K562 (cell line): ENCODE measurements around the gene PLAA. TPM values are rescaled to one million over a fixed set of nuclear protein-coding genes. Genes with fewer than 3 reads are reported as not detected.
A peak's percentile ranks its signal among the peaks of the same experiment; 100 is the strongest.

Experiments used
- ATAC-seq: fragments of 200-7000 bp; cut with Tn5 transposase; 3 replicates; pipeline ENCODE4 v1.9.1; 2020; ENCODE audit warnings: moderate library complexity
- BruUV-seq: library from RNA; stranded (reverse); fragments of 400-500 nt; replicated peaks from 2 replicates; lab custom pipeline; 2021; lab: Mats Ljungman, UMichigan
- CTCF ChIA-PET: fragments of 300-600 bp; formaldehyde crosslinking; extraction: SDS; loops from one replicate; lab custom pipeline; 2021; ENCODE audit warnings: low intra/inter-chr PET ratio; lab: Yijun Ruan, JAX
- POLR2A ChIA-PET: fragments of 300-600, 350-650 bp; sonication (Branson Sonifier 250); formaldehyde crosslinking; extraction: SDS; loops from one replicate; lab custom pipeline; 2021; ENCODE audit warnings: antibody characterized with exemption, inconsistent platforms; lab: Yijun Ruan, JAX
- DNase-seq, 4 experiments: peaks; one replicate each; pipeline versions ENCODE4 v3.0.0 to v3.0.0-alpha.2; 2011 to 2018; ENCODE audit warnings: low spot score in 3 of 4, mixed read lengths in 3 of 4; ENCODE audit errors: extremely low read depth in 1 of 4
- FAIRE-seq: peaks from 2 replicates; lab custom pipeline; 2011; peaks lifted over from hg19 to GRCh38; lab: Jason Lieb, UNC
- H2AFZ ChIP-seq: 2 replicates; pipeline ENCODE4 v1.6.0; 2011; ENCODE audit warnings: low read depth, low read length, control low read depth, inconsistent platforms
- H3K27ac ChIP-seq: fragments of 200-600 bp; 3 replicates; pipeline ENCODE4 v1.8.0; 2011; ENCODE audit warnings: low read depth, mild to moderate bottlenecking, control low read depth, inconsistent platforms, low read length, moderate library complexity, mixed read lengths; ENCODE audit errors: extremely low read depth
- H3K27me3 ChIP-seq, 2 experiments: fragments of 300-600 bp in 1 of 2; 2 replicates in 1 of 2; 3 replicates in 1 of 2; pipeline versions ENCODE4 v1.6.0 to v1.8.0; 2011; ENCODE audit warnings: inconsistent platforms in 2 of 2, low read length in 2 of 2, mild to moderate bottlenecking in 1 of 2, mixed read lengths in 1 of 2, moderate library complexity in 1 of 2; ENCODE audit not compliant: control insufficient read depth in 2 of 2, insufficient read depth in 2 of 2
- H3K36me3 ChIP-seq: fragments of 300-600 bp; 3 replicates; pipeline ENCODE4 v1.8.0; 2011; ENCODE audit warnings: mild to moderate bottlenecking, low read length, inconsistent platforms; ENCODE audit not compliant: control insufficient read depth, insufficient read depth
- H3K4me1 ChIP-seq, 2 experiments: fragments of 200-600 bp in 1 of 2; replicated peaks in 1 of 2; 2 replicates in 1 of 2; 3 replicates in 1 of 2; pipeline versions ENCODE4 v1.5.1 to v1.8.0; 2011; ENCODE audit warnings: inconsistent platforms in 2 of 2, low read length in 2 of 2, mild to moderate bottlenecking in 1 of 2, mixed read lengths in 1 of 2, moderate library complexity in 1 of 2; ENCODE audit not compliant: control insufficient read depth in 2 of 2, insufficient read depth in 2 of 2
- H3K4me2 ChIP-seq: 2 replicates; pipeline ENCODE4 v1.6.1; 2011; ENCODE audit warnings: low read length, control low read depth, inconsistent platforms, mixed read lengths; ENCODE audit not compliant: insufficient read depth
- H3K4me3 ChIP-seq: fragments of 200-600 bp; sonication (generic), shearing (Covaris generic); 2 replicates; pipeline ENCODE4 v1.5.1; 2016; ENCODE audit warnings: control low read depth, inconsistent platforms
- H3K79me2 ChIP-seq: fragments of 200-600 bp; 3 replicates; pipeline ENCODE4 v1.8.0; 2011; ENCODE audit warnings: low read length, inconsistent platforms; ENCODE audit not compliant: control insufficient read depth, insufficient read depth
- H3K9ac ChIP-seq, 2 experiments: 2 replicates each; pipeline versions ENCODE4 v1.6.0 to v1.6.1; 2011; ENCODE audit warnings: low read depth in 2 of 2, low read length in 2 of 2, control low read depth in 1 of 2, inconsistent platforms in 1 of 2, mild to moderate bottlenecking in 1 of 2, mixed read lengths in 1 of 2; ENCODE audit not compliant: insufficient read depth in 1 of 2
- H3K9me1 ChIP-seq: one replicate; pipeline ENCODE4 v1.6.0; 2011; ENCODE audit warnings: inconsistent platforms, mild to moderate bottlenecking, low read length, moderate library complexity; ENCODE audit not compliant: control insufficient read depth, insufficient read depth
- H3K9me3 ChIP-seq: replicated peaks from 2 replicates; pipeline ENCODE4 v1.5.1; 2011; ENCODE audit warnings: low read depth, low read length, inconsistent platforms; ENCODE audit not compliant: control insufficient read depth, insufficient read depth
- H4K20me1 ChIP-seq: replicated peaks from 2 replicates; pipeline ENCODE4 v1.6.1; 2011; ENCODE audit warnings: low read length, inconsistent platforms, mixed read lengths; ENCODE audit not compliant: control insufficient read depth, insufficient read depth
- ATF1 ChIP-seq, 2 experiments: fragments of 450-650 bp in 1 of 2; IDR thresholded peaks; 2 replicates each; pipeline ENCODE4 v1.6.1; 2016; ENCODE audit warnings: missing compliant biosample characterization in 1 of 2, missing genetic modification characterization in 1 of 2
- BACH1 ChIP-seq: fragments of 200-800 bp; sonication (Bioruptor generic); IDR thresholded peaks from 2 replicates; pipeline ENCODE4 v1.6.1; 2016; ENCODE audit warnings: missing genetic modification characterization, missing compliant biosample characterization
- BRD9 ChIP-seq: fragments of 450-650 bp; IDR thresholded peaks from 2 replicates; pipeline ENCODE4 v1.6.1; 2018; ENCODE audit warnings: low read depth; ENCODE audit not compliant: partially characterized antibody
- CREM ChIP-seq: IDR thresholded peaks from 2 replicates; pipeline ENCODE4 v1.6.1; 2014; ENCODE audit warnings: antibody characterized with exemption, low read depth
- JUND ChIP-seq, 2 experiments: IDR thresholded peaks; 2 replicates in 1 of 2; 3 replicates in 1 of 2; pipeline ENCODE4 v1.6.1; 2011; ENCODE audit warnings: borderline replicate concordance in 2 of 2, low read depth in 2 of 2, low read length in 2 of 2, improper control_type of control experiment in 1 of 2, missing biosample characterization in 1 of 2, missing genetic modification characterization in 1 of 2, missing genetic modification reagents in 1 of 2
- MTA2 ChIP-seq: fragments of 450-650 bp; IDR thresholded peaks from 2 replicates; pipeline ENCODE4 v1.6.1; 2016; ENCODE audit warnings: low read depth
- MTF1 ChIP-seq: fragments of 250-450 bp; sonication (Bioruptor Pico); IDR thresholded peaks from 2 replicates; pipeline ENCODE4 v1.9.0; 2021; ENCODE audit warnings: moderate library complexity, mild to moderate bottlenecking, inconsistent platforms, borderline replicate concordance
- TCF7 ChIP-seq: sonication (generic); IDR thresholded peaks from 2 replicates; pipeline ENCODE4 v1.6.1; 2016; ENCODE audit warnings: antibody characterized with exemption, borderline replicate concordance
- THAP12 ChIP-seq: fragments of 250-450 bp; sonication (Bioruptor Pico); IDR thresholded peaks from 2 replicates; pipeline ENCODE4 v1.9.0; 2021; ENCODE audit warnings: mild to moderate bottlenecking, inconsistent platforms
- ZNF512 ChIP-seq: IDR thresholded peaks from 2 replicates; pipeline ENCODE4 v1.6.1; 2016; ENCODE audit warnings: missing genetic modification characterization, missing compliant biosample characterization
- ZNF699 ChIP-seq: fragments of 250-450 bp; sonication (Bioruptor Pico); IDR thresholded peaks from 2 replicates; pipeline ENCODE4 v1.8.0; 2021; ENCODE audit warnings: mild to moderate bottlenecking, moderate library complexity; ENCODE audit not compliant: insufficient replicate concordance
- WGBS: fragments of 100-300 bp; shearing (Covaris generic); methylation state at CpG from one replicate; pipeline ENCODE4 v1.1.6; 2016; ENCODE audit warnings: low coverage, mixed read lengths; ENCODE audit not compliant: insufficient coverage; ENCODE audit errors: missing lambda C conversion rate; 5-methylcytosine and 5-hydroxymethylcytosine counted together
- in situ Hi-C: fragments of 300-500 bp; cut with MboI; formaldehyde crosslinking; loops from 4 replicates; pipeline ENCODE4 v1.15.0; 2018; ENCODE audit warnings: inconsistent platforms, mixed read lengths
- intact Hi-C: fragments of 100-400 bp; cut with micrococcal nuclease; formaldehyde crosslinking; loops from 2 replicates; pipeline ENCODE4 v1.14.2; 2022
- polyA plus RNA-seq, 8 experiments: library from polyadenylated mRNA; depleted of rRNA in 4 of 8; stranded (reverse) in 5 of 8; unstranded in 3 of 8; fragments of >200 nt; fragmentation: Nextera tagmentation in 2 of 8; fragmentation: Illumina TruSeq in 1 of 8; extraction: Ambion mirVana in 2 of 8; extraction: Trizol in 1 of 8; gene quantifications; 2 replicates each; pipeline versions ENCODE4 v1.2.1 to v1.2.3, GENCODE V29; 2011 to 2014; ENCODE audit warnings: inconsistent platforms in 1 of 8, missing spikeins in 1 of 8
- total RNA-seq, 7 experiments: library from RNA; depleted of rRNA in 6 of 7; stranded (reverse); fragments of >200 nt in 6 of 7; fragmentation: Illumina TruSeq in 2 of 7; extraction: Trizol in 2 of 7; gene quantifications; 2 replicates each; pipeline versions ENCODE4 v1.2.1 to v1.2.3, GENCODE V29; 2011 to 2021; ENCODE audit warnings: low replicate concordance in 1 of 7
- TF ChIP-seq, protein P1 (sequence below): fragments of 200-800 bp; sonication (Bioruptor generic); IDR thresholded peaks from 2 replicates; pipeline ENCODE4 v1.6.1; 2017; ENCODE audit warnings: missing genetic modification characterization, missing compliant biosample characterization
- TF ChIP-seq, protein P2 (sequence below): sonication (generic); IDR thresholded peaks from 2 replicates; pipeline ENCODE4 v1.6.1; 2016

The PLAA gene
- total and polyA plus RNA-seq, 9 of the 15 experiments (the other 6 are each of a cell fraction or from before 2014, with no cell fraction given): 3.5 to 20.7 (median 16.6) TPM

- peak; percentile 35 for ATAC-seq
- POLR2A ChIA-PET: interaction anchor here (0.9 kb wide), 1 partner anchor 79 kb away, joined by 3 read pairs; no protein-coding TSS in a partner anchor
- no peaks in the 10 kb centered on the region for H3K36me3 ChIP-seq
- no peak for FAIRE-seq
- H3K4me3 ChIP-seq: no peak overlapping the region
- 0 out of 2 replicates have a peak overlapping the region, but pooled peaks have one; percentile 55 for H2AFZ ChIP-seq
- CTCF ChIA-PET: no interaction called here
- 0% methylated on average over 1 of the region's 3 CpGs for WGBS
- intact Hi-C loops: loop anchor here (10.0 kb wide), 1 partner anchor 59 kb away; the partner anchor contains the start of gene CAAP1
- H3K4me2 ChIP-seq: peak overlapping the region; percentile 58
- H4K20me1 ChIP-seq: no peaks in the 10 kb centered on the region
- BruUV-seq: no TSS peak
- DNase-seq: peak in 1 of 4 experiments; percentile 30
- no peaks in the 10 kb centered on the region; a peak in 2 of 5 replicates for H3K4me1 ChIP-seq
- peaks cover 17% of the 10 kb centered on the region for H3K79me2 ChIP-seq
- peak overlapping the region; percentile 96 for H3K27ac ChIP-seq
- in situ Hi-C loops: no loop called here
- H3K27me3 ChIP-seq: no peaks in the 10 kb centered on the region
- no peaks in the 10 kb centered on the region for H3K9me1 ChIP-seq
- peak overlapping the region in 1 of 2 experiments; percentile 34; a peak in 1 of 4 replicates for H3K9ac ChIP-seq
- no peaks in the 10 kb centered on the region for H3K9me3 ChIP-seq
- TF ChIP-seq ZNF699 (CRISPR knock-in tag) (no peak), THAP12 (CRISPR knock-in tag) (no peak), TCF7 (no peak), JUND (IDR thresholded peaks at IDR 0.05; ENCODE audit: borderline replicate concordance, low read depth, low read length) (no peak), JUND (tag; IDR thresholded peaks at IDR 0.05; ENCODE audit: borderline replicate concordance, low read depth, low read length) (no peak), ATF1 (CRISPR knock-in tag; IDR thresholded peaks at IDR 0.05) (no peak), ATF1 (tag; IDR thresholded peaks at IDR 0.05) (peak; percentile 25; the same call in 1 of the 2 replicates), BRD9 (no peak), BACH1 (tag) (no peak), CREM (0 out of 2 replicates have a peak, but pooled peaks have one; percentile 29), MTF1 (CRISPR knock-in tag) (no peak), MTA2 (no peak), ZNF512 (no peak)
- TF ChIP-seq, protein P1, sequence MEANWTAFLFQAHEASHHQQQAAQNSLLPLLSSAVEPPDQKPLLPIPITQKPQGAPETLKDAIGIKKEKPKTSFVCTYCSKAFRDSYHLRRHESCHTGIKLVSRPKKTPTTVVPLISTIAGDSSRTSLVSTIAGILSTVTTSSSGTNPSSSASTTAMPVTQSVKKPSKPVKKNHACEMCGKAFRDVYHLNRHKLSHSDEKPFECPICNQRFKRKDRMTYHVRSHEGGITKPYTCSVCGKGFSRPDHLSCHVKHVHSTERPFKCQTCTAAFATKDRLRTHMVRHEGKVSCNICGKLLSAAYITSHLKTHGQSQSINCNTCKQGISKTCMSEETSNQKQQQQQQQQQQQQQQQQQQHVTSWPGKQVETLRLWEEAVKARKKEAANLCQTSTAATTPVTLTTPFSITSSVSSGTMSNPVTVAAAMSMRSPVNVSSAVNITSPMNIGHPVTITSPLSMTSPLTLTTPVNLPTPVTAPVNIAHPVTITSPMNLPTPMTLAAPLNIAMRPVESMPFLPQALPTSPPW: no peak
- TF ChIP-seq, protein P2, sequence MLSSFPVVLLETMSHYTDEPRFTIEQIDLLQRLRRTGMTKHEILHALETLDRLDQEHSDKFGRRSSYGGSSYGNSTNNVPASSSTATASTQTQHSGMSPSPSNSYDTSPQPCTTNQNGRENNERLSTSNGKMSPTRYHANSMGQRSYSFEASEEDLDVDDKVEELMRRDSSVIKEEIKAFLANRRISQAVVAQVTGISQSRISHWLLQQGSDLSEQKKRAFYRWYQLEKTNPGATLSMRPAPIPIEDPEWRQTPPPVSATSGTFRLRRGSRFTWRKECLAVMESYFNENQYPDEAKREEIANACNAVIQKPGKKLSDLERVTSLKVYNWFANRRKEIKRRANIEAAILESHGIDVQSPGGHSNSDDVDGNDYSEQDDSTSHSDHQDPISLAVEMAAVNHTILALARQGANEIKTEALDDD: peak; percentile 94
Measured at GRCh38 chr9:26954050-26954508, 7.0 kb upstream of the PLAA start.
